GM12878 (cell line): ENCODE measurements around the gene VDR. TPM values are rescaled to one million over a fixed set of nuclear protein-coding genes. Genes with fewer than 3 reads are reported as not detected.

Experiments
- ATAC-seq: fragments of 200-7000 bp; cut with Tn5 transposase; 3 replicates; pipeline ENCODE4 v1.9.1; 2020; ENCODE audit warnings: mild to moderate bottlenecking, moderate library complexity
- BruUV-seq: library from RNA; stranded (reverse); fragments of 400-500 nt; replicated peaks from 2 replicates; lab custom pipeline; 2021; lab: Mats Ljungman, UMichigan
- CTCF ChIA-PET: fragments of 300-600 bp; sonication (Branson Sonifier 250); formaldehyde crosslinking; extraction: SDS; loops from one replicate; lab custom pipeline; 2021; ENCODE audit warnings: inconsistent platforms; lab: Yijun Ruan, JAX
- POLR2A ChIA-PET: fragments of 350-600 bp; formaldehyde crosslinking; extraction: SDS; loops from one replicate; lab custom pipeline; 2021; ENCODE audit warnings: inconsistent platforms; lab: Charles Lee
- RAD21 ChIA-PET: fragments of 300-600 bp; sonication (Branson Sonifier 250); formaldehyde crosslinking; loops from one replicate; lab custom pipeline; 2023; ENCODE audit warnings: antibody characterized with exemption; ENCODE audit not compliant: unreplicated experiment; lab: Charles Lee
- SMC1A ChIA-PET: fragments of 300-600 bp; sonication (Branson Sonifier 250); formaldehyde crosslinking; loops from one replicate; lab custom pipeline; 2023; ENCODE audit not compliant: unreplicated experiment, uncharacterized antibody; lab: Charles Lee
- DNase-seq: peaks from one replicate; pipeline ENCODE4 v3.0.0-alpha.2; 2011; ENCODE audit warnings: low read depth, low spot score
- FAIRE-seq: peaks from 3 replicates; lab custom pipeline; 2011; peaks lifted over from hg19 to GRCh38; lab: Jason Lieb, UNC
- H2AFZ ChIP-seq: 2 replicates; pipeline ENCODE4 v1.6.0; 2011; ENCODE audit warnings: low read depth, low read length, control low read depth; ENCODE audit not compliant: control insufficient read depth
- H3K27ac ChIP-seq: 2 replicates; pipeline ENCODE4 v1.5.1; 2011; ENCODE audit warnings: control low read depth; ENCODE audit not compliant: control insufficient read depth, insufficient read depth
- H3K27me3 ChIP-seq, 2 experiments: replicated peaks in 1 of 2; 2 replicates each; pipeline versions ENCODE4 v1.6.0 to v1.6.1; 2011; ENCODE audit warnings: low read length in 1 of 2; ENCODE audit not compliant: control insufficient read depth in 2 of 2, insufficient read depth in 2 of 2
- H3K36me3 ChIP-seq, 2 experiments: 2 replicates each; pipeline ENCODE4 v1.5.1; 2011; ENCODE audit warnings: low read length in 1 of 2; ENCODE audit not compliant: control insufficient read depth in 2 of 2, insufficient read depth in 2 of 2
- H3K4me1 ChIP-seq: 2 replicates; pipeline ENCODE4 v1.6.1; 2011; ENCODE audit warnings: mild to moderate bottlenecking, low read length, moderate library complexity, mixed read lengths; ENCODE audit not compliant: control insufficient read depth, insufficient read depth
- H3K4me2 ChIP-seq: 2 replicates; pipeline ENCODE4 v1.6.0; 2011; ENCODE audit warnings: control low read depth; ENCODE audit not compliant: control insufficient read depth, insufficient read depth
- H3K4me3 ChIP-seq: fragments of 200-600 bp; sonication (generic); 2 replicates; pipeline ENCODE4 v1.5.1; 2016
- H3K79me2 ChIP-seq: 2 replicates; pipeline ENCODE4 v1.6.0; 2011; ENCODE audit warnings: low read length; ENCODE audit not compliant: control insufficient read depth, insufficient read depth
- H3K9ac ChIP-seq: 2 replicates; pipeline ENCODE4 v1.8.0; 2011; ENCODE audit warnings: low read length, control low read depth, mixed read lengths; ENCODE audit not compliant: control insufficient read depth, insufficient read depth
- H3K9me3 ChIP-seq: replicated peaks from 3 replicates; pipeline ENCODE4 v1.5.1; 2011; ENCODE audit warnings: mild to moderate bottlenecking, low read length; ENCODE audit not compliant: control insufficient read depth, insufficient read depth
- H4K20me1 ChIP-seq: 2 replicates; pipeline ENCODE4 v1.6.0; 2011; ENCODE audit not compliant: control insufficient read depth, insufficient read depth
- BACH1 ChIP-seq: fragments of 450-650 bp; IDR thresholded peaks from 2 replicates; pipeline ENCODE4 v1.6.1; 2017; ENCODE audit warnings: mild to moderate bottlenecking, borderline replicate concordance
- CBX3 ChIP-seq: fragments of 200-600 bp; sonication (generic); IDR thresholded peaks from 2 replicates; pipeline ENCODE4 v1.6.1; 2016; ENCODE audit warnings: low read depth, borderline replicate concordance
- FOXM1 ChIP-seq: IDR thresholded peaks from 2 replicates; pipeline ENCODE4 v1.6.1; 2012; ENCODE audit warnings: low read depth, mild to moderate bottlenecking, inconsistent platforms, low read length, moderate library complexity
- NR2F1 ChIP-seq: fragments of 450-650 bp; conservative IDR thresholded peaks from 2 replicates; pipeline ENCODE4 v1.6.1; 2017; ENCODE audit warnings: mild to moderate bottlenecking
- STAT3 ChIP-seq: IDR thresholded peaks from 2 replicates; pipeline ENCODE4 v1.6.1; 2011; ENCODE audit warnings: low read depth, low read length, improper control_type of control experiment
- TARDBP ChIP-seq: IDR thresholded peaks from 2 replicates; pipeline ENCODE4 v1.6.1; 2016; ENCODE audit warnings: borderline replicate concordance
- WGBS: methylation state at CpG from one replicate; pipeline ENCODE4 v1.1.6; 2016; ENCODE audit warnings: low lambda C conversion rate; ENCODE audit not compliant: insufficient replicate concordance, insufficient coverage; ENCODE audit errors: missing lambda C conversion rate; 5-methylcytosine and 5-hydroxymethylcytosine counted together
- in situ Hi-C: fragments of 300-500 bp; cut with MboI; formaldehyde crosslinking; loops from 9 replicates; pipeline ENCODE4 v1.14.3; 2018; ENCODE audit warnings: mixed read lengths
- intact Hi-C: fragments of 100-400 bp; cut with micrococcal nuclease; formaldehyde crosslinking; loops from one replicate; pipeline ENCODE4 v1.14.2; 2022; ENCODE audit not compliant: unreplicated experiment
- polyA plus RNA-seq, 11 experiments: library from polyadenylated mRNA; depleted of rRNA in 4 of 11; unstranded in 6 of 11; stranded (reverse) in 5 of 11; fragments of >200 nt; fragmentation: Nextera tagmentation in 4 of 11; fragmentation: Illumina TruSeq in 1 of 11; extraction: Ambion mirVana in 4 of 11; extraction: Trizol in 1 of 11; gene quantifications; 1 replicate in 1 of 11; 2 replicates in 10 of 11; pipeline versions ENCODE4 v1.2.1 to v1.2.3, GENCODE V29; 2011 to 2016; ENCODE audit warnings: inconsistent platforms in 2 of 11, missing spikeins in 2 of 11, low read depth in 1 of 11
- total RNA-seq, 4 experiments: library from RNA; depleted of rRNA in 3 of 4; stranded (reverse); fragments of >200 nt in 3 of 4; fragmentation: Illumina TruSeq in 1 of 4; extraction: Trizol in 1 of 4; gene quantifications; 2 replicates each; pipeline versions ENCODE4 v1.2.1 to v1.2.3, GENCODE V29; 2013 to 2021
- TF ChIP-seq, protein P1 (sequence below): fragments of 450-650 bp; formaldehyde crosslinking; IDR thresholded peaks from 2 replicates; pipeline ENCODE4 v1.5.0; 2022; ENCODE audit warnings: mild to moderate bottlenecking, missing genetic modification characterization
- TF ChIP-seq, protein P2 (sequence below): fragments of 150-350 bp; IDR thresholded peaks from 2 replicates; pipeline ENCODE4 v1.6.1; 2016; ENCODE audit warnings: low read depth, low read length
- TF ChIP-seq, protein P3 (sequence below): fragments of 450-650 bp; IDR thresholded peaks from 2 replicates; pipeline ENCODE4 v1.6.1; 2017; ENCODE audit warnings: mild to moderate bottlenecking, moderate library complexity
- TF ChIP-seq, protein P4 (sequence below): IDR thresholded peaks from 2 replicates; pipeline ENCODE4 v1.6.1; 2012; ENCODE audit warnings: low read depth, low read length, improper control_type of control experiment

The VDR gene
- total and polyA plus RNA-seq, 10 of the 15 experiments (the other 5 are each of a cell fraction or from before 2014, with no cell fraction given): 0.27 to 7.9 (median 3.0) TPM

DNA sequence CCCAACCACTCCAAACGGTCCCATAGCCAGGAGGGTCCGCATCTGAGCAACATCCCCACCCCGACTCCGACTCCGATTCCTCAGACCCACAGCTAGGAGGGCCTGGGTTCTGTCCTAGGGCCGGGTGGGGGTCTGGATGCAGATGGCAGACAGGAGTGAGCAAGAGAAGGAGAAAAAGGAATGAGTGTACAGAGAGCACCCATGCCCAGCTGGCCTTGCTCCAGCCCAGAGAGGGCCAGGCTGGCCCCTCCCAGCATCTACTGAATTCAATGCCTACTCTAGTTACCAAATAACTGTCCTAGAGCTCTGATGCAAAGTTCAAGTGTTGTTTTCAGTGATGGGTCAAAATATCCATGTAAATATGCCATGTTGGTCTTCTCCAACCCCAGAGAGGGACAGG lies 40.8 kb downstream of the VDR start:
- H2AFZ ChIP-seq: no peak overlapping the region
- 87% methylated on average over 5 of the region's 6 CpGs for WGBS
- ChIA-PET SMC1A (no interaction called here), RAD21 (no interaction called here), POLR2A (no interaction called here), CTCF (interaction anchor here (0.8 to 8.3 kb wide), 3 partner anchors 20 to 122 kb away, joined by 3 to 94 read pairs (median 3); no protein-coding TSS in a partner anchor)
- no peaks in the 10 kb centered on the region for H4K20me1 ChIP-seq
- in situ Hi-C loops (no loop called here), intact Hi-C loops (no loop called here)
- FAIRE-seq (no peak), ATAC-seq (no peak), DNase-seq (no peak)
- no peak overlapping the region for H3K9ac ChIP-seq
- no peak overlapping the region for H3K4me3 ChIP-seq
- BruUV-seq: no TSS peak
- no peaks in the 10 kb centered on the region for H3K36me3 ChIP-seq
- H3K79me2 ChIP-seq: no peaks in the 10 kb centered on the region
- H3K27me3 ChIP-seq: no peaks in the 10 kb centered on the region
- no peaks in the 10 kb centered on the region for H3K9me3 ChIP-seq
- no peak overlapping the region for H3K4me2 ChIP-seq
- no peak overlapping the region for H3K27ac ChIP-seq
- H3K4me1 ChIP-seq: peaks cover 15% of the 10 kb centered on the region
- TF ChIP-seq, protein P1, sequence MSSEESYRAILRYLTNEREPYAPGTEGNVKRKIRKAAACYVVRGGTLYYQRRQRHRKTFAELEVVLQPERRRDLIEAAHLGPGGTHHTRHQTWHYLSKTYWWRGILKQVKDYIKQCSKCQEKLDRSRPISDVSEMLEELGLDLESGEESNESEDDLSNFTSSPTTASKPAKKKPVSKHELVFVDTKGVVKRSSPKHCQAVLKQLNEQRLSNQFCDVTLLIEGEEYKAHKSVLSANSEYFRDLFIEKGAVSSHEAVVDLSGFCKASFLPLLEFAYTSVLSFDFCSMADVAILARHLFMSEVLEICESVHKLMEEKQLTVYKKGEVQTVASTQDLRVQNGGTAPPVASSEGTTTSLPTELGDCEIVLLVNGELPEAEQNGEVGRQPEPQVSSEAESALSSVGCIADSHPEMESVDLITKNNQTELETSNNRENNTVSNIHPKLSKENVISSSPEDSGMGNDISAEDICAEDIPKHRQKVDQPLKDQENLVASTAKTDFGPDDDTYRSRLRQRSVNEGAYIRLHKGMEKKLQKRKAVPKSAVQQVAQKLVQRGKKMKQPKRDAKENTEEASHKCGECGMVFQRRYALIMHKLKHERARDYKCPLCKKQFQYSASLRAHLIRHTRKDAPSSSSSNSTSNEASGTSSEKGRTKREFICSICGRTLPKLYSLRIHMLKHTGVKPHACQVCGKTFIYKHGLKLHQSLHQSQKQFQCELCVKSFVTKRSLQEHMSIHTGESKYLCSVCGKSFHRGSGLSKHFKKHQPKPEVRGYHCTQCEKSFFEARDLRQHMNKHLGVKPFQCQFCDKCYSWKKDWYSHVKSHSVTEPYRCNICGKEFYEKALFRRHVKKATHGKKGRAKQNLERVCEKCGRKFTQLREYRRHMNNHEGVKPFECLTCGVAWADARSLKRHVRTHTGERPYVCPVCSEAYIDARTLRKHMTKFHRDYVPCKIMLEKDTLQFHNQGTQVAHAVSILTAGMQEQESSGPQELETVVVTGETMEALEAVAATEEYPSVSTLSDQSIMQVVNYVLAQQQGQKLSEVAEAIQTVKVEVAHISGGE (CRISPR knock-in tag): no peak
- TF ChIP-seq STAT3: no peak
- TF ChIP-seq FOXM1: no peak
- no peak for TF ChIP-seq TARDBP
- TF ChIP-seq BACH1: no peak
- TF ChIP-seq, protein P2, sequence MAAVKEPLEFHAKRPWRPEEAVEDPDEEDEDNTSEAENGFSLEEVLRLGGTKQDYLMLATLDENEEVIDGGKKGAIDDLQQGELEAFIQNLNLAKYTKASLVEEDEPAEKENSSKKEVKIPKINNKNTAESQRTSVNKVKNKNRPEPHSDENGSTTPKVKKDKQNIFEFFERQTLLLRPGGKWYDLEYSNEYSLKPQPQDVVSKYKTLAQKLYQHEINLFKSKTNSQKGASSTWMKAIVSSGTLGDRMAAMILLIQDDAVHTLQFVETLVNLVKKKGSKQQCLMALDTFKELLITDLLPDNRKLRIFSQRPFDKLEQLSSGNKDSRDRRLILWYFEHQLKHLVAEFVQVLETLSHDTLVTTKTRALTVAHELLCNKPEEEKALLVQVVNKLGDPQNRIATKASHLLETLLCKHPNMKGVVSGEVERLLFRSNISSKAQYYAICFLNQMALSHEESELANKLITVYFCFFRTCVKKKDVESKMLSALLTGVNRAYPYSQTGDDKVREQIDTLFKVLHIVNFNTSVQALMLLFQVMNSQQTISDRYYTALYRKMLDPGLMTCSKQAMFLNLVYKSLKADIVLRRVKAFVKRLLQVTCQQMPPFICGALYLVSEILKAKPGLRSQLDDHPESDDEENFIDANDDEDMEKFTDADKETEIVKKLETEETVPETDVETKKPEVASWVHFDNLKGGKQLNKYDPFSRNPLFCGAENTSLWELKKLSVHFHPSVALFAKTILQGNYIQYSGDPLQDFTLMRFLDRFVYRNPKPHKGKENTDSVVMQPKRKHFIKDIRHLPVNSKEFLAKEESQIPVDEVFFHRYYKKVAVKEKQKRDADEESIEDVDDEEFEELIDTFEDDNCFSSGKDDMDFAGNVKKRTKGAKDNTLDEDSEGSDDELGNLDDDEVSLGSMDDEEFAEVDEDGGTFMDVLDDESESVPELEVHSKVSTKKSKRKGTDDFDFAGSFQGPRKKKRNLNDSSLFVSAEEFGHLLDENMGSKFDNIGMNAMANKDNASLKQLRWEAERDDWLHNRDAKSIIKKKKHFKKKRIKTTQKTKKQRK: no peak
- TF ChIP-seq, protein P3, sequence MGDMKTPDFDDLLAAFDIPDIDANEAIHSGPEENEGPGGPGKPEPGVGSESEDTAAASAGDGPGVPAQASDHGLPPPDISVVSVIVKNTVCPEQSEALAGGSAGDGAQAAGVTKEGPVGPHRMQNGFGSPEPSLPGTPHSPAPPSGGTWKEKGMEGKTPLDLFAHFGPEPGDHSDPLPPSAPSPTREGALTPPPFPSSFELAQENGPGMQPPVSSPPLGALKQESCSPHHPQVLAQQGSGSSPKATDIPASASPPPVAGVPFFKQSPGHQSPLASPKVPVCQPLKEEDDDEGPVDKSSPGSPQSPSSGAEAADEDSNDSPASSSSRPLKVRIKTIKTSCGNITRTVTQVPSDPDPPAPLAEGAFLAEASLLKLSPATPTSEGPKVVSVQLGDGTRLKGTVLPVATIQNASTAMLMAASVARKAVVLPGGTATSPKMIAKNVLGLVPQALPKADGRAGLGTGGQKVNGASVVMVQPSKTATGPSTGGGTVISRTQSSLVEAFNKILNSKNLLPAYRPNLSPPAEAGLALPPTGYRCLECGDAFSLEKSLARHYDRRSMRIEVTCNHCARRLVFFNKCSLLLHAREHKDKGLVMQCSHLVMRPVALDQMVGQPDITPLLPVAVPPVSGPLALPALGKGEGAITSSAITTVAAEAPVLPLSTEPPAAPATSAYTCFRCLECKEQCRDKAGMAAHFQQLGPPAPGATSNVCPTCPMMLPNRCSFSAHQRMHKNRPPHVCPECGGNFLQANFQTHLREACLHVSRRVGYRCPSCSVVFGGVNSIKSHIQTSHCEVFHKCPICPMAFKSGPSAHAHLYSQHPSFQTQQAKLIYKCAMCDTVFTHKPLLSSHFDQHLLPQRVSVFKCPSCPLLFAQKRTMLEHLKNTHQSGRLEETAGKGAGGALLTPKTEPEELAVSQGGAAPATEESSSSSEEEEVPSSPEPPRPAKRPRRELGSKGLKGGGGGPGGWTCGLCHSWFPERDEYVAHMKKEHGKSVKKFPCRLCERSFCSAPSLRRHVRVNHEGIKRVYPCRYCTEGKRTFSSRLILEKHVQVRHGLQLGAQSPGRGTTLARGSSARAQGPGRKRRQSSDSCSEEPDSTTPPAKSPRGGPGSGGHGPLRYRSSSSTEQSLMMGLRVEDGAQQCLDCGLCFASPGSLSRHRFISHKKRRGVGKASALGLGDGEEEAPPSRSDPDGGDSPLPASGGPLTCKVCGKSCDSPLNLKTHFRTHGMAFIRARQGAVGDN: no peak
- no peak for TF ChIP-seq CBX3
- TF ChIP-seq, protein P4, sequence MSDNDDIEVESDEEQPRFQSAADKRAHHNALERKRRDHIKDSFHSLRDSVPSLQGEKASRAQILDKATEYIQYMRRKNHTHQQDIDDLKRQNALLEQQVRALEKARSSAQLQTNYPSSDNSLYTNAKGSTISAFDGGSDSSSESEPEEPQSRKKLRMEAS: no peak
- TF ChIP-seq NR2F1: no peak
